Thoracic aorta (tissue), 2 donors: ENCODE measurements around the gene PNLIPRP3. TPM values are rescaled to one million over a fixed set of nuclear protein-coding genes. Genes with fewer than 3 reads are reported as not detected.

Experiments used
- ATAC-seq: fragments of 150-250 bp; one replicate; pipeline ENCODE4 v1.8.0; 2017; ENCODE audit warnings: low read depth; ENCODE audit not compliant: insufficient number of reproducible peaks, low FRiP score
- DNase-seq: peaks from one replicate; pipeline ENCODE4 v3.0.0-alpha.2; 2020; ENCODE audit warnings: low spot score
- H3K27ac ChIP-seq, 2 donors: fragments of 200-600 bp; sonication (generic); 1 replicate in 1 of 2; 2 replicates in 1 of 2; pipeline ENCODE4 v1.5.1; 2016; ENCODE audit warnings: mild to moderate bottlenecking in 2 of 2, moderate library complexity in 2 of 2
- H3K27me3 ChIP-seq: fragments of 200-600 bp; sonication (generic); replicated peaks from 2 replicates; pipeline ENCODE4 v1.6.0; 2016; ENCODE audit warnings: mild to moderate bottlenecking; ENCODE audit not compliant: insufficient read depth
- H3K36me3 ChIP-seq: fragments of 200-600 bp; sonication (generic); one replicate; pipeline ENCODE4 v1.5.1; 2016
- H3K4me1 ChIP-seq, 2 donors: fragments of 200-600 bp; sonication (generic); 1 replicate in 1 of 2; 2 replicates in 1 of 2; pipeline versions ENCODE4 v1.5.1 to v1.6.0; 2016; ENCODE audit warnings: low read depth in 2 of 2, mild to moderate bottlenecking in 1 of 2; ENCODE audit not compliant: control insufficient read depth in 1 of 2
- H3K4me3 ChIP-seq: fragments of 200-600 bp; sonication (generic); 2 replicates; pipeline ENCODE4 v1.5.1; 2016; ENCODE audit warnings: mild to moderate bottlenecking
- H3K9me3 ChIP-seq: fragments of 200-600 bp; sonication (generic); 2 replicates; pipeline ENCODE4 v1.5.1; 2016
- total RNA-seq, 2 donors: library from RNA; depleted of rRNA; stranded (reverse); fragments of >200 nt; gene quantifications; one replicate each; pipeline versions ENCODE4 v1.1.0 to v1.2.3, GENCODE V29; 2016
- TF ChIP-seq, protein P1 (sequence below): fragments of 200-600 bp; sonication (generic); IDR thresholded peaks from one replicate; pipeline ENCODE4 v1.5.1; 2019; ENCODE audit warnings: antibody characterized with exemption

Gene PNLIPRP3
- total RNA-seq, 2 donors from 2014 or later, result 1.1 TPM; not detected in 1

DNA sequence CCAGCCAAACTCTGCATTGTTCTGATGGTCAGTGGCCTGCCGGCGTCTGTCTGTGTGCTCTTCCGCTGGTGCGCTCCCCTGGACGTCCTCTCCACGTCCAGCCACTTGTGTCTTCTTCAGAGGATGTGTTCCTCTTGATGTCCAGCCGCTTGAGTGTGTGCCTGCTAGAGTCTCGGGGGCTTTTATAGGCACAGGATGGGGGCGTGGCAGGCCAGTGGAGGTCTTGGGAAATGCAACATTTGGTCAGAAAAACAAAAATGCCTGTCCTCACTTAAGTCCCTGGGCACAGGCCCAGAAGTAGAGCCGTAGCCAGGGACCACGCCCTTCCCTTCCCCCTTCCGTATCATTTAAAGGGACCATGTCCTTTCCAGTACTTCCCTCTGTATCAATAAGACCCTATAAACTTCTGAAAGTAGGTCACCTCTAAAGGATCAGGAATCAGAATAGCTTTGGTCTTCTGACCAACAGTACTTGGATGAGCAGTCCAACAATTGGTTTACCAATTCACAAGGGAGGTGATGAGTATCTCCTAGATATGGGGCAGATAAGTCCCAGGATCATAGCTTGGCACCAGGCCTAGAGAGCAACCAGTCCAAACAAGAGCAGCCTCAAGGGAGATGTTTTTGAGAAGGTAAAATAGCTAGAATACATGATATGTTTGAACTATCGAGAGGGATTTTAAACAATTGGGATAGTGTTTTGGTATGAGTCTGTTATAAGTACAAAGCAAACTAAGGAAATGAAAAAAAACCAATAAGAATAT, 32.2 kb upstream of the PNLIPRP3 start:
- no peak for DNase-seq
- no peak overlapping the region for H3K27ac ChIP-seq
- no peak for ATAC-seq
- H3K27me3 ChIP-seq, result no peaks in the 10 kb centered on the region
- no peaks in the 10 kb centered on the region for H3K9me3 ChIP-seq
- H3K36me3 ChIP-seq, result no peaks in the 10 kb centered on the region
- H3K4me1 ChIP-seq, result no peaks in the 10 kb centered on the region
- TF ChIP-seq, protein P1, sequence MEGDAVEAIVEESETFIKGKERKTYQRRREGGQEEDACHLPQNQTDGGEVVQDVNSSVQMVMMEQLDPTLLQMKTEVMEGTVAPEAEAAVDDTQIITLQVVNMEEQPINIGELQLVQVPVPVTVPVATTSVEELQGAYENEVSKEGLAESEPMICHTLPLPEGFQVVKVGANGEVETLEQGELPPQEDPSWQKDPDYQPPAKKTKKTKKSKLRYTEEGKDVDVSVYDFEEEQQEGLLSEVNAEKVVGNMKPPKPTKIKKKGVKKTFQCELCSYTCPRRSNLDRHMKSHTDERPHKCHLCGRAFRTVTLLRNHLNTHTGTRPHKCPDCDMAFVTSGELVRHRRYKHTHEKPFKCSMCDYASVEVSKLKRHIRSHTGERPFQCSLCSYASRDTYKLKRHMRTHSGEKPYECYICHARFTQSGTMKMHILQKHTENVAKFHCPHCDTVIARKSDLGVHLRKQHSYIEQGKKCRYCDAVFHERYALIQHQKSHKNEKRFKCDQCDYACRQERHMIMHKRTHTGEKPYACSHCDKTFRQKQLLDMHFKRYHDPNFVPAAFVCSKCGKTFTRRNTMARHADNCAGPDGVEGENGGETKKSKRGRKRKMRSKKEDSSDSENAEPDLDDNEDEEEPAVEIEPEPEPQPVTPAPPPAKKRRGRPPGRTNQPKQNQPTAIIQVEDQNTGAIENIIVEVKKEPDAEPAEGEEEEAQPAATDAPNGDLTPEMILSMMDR, result no peak
- H3K4me3 ChIP-seq, result no peak overlapping the region

DNA sequence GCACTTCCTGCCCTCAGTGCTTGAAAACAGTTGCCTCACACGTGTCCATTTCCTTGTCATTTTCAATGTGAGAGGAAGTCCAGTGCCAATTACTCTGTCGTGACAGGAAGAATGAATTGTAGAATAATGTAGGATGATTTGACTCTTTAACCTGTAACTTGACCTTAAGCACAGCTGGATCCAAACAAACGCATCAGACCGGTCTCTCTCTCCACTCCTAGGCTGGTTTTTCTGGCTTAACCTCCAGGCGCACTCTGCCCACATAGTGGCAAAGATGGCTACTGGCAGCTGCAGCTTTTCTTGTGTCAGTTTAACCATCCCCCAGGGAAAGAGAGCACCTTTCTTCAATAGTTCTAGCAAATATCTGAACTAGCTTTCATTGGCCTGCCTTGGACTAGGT, 29.4 kb upstream of the PNLIPRP3 start:
- DNase-seq (no peak), ATAC-seq (no peak)
- H3K9me3 ChIP-seq, result no peaks in the 10 kb centered on the region
- no peaks in the 10 kb centered on the region for H3K27me3 ChIP-seq
- TF ChIP-seq, protein P1, result no peak
- H3K4me3 ChIP-seq, result no peak overlapping the region
- no peak overlapping the region for H3K27ac ChIP-seq
- H3K4me1 ChIP-seq, result no peaks in the 10 kb centered on the region
- H3K36me3 ChIP-seq, result no peaks in the 10 kb centered on the region

DNA sequence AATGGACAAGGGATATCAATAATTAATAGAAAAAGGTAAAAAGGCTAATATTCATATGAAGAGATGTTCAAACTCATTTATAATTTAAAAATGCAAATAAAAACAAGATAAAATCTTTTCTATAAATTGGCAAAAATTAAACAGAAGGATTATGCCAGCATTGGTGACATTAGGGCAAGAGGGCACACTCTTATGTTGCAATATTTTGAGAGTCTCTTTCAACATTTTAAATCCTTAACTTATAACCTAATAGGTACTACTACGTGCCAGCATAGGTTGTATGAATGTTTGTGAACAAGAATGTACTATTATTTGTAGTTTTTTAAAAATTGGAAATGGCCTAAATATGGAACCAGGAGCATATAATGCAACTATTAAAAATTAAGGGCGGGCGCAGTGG, 24.8 kb upstream of the PNLIPRP3 start:
- TF ChIP-seq, protein P1, result no peak
- no peak overlapping the region for H3K27ac ChIP-seq
- no peaks in the 10 kb centered on the region for H3K27me3 ChIP-seq
- no peak overlapping the region for H3K4me3 ChIP-seq
- no peaks in the 10 kb centered on the region for H3K4me1 ChIP-seq
- ATAC-seq, result no peak
- no peaks in the 10 kb centered on the region for H3K9me3 ChIP-seq
- no peaks in the 10 kb centered on the region for H3K36me3 ChIP-seq
- no peak for DNase-seq

DNA sequence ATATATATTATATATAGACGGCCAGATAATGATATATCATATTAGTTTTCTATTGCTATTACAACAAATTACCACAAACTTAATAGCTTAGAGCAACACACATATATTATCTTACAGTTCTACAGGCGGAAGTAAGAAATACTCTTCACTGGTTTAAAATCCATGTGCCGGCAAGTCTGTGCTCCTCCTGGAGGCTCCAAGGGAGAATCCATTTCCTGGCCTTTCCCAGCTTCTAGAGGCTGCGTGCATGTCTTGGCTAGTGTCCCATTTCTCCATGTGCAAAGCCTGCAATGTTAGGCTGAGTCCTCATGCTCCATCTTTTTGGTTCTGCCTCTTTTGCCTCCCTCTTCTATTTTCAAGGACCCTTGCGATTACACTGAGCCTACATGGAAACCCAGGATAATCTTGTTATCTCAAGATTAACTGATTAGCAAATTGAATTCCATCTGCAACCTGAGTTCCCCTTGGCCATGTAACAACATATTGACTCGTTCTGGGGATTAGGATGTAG, 23.9 kb upstream of the PNLIPRP3 start:
- Histone ChIP-seq H3K4me3 (no peak overlapping the region), H3K9me3 (no peaks in the 10 kb centered on the region), H3K36me3 (no peaks in the 10 kb centered on the region), H3K27me3 (no peaks in the 10 kb centered on the region), H3K4me1 (no peaks in the 10 kb centered on the region), H3K27ac (no peak overlapping the region)
- DNase-seq (no peak), ATAC-seq (no peak)
- TF ChIP-seq, protein P1, result no peak

DNA sequence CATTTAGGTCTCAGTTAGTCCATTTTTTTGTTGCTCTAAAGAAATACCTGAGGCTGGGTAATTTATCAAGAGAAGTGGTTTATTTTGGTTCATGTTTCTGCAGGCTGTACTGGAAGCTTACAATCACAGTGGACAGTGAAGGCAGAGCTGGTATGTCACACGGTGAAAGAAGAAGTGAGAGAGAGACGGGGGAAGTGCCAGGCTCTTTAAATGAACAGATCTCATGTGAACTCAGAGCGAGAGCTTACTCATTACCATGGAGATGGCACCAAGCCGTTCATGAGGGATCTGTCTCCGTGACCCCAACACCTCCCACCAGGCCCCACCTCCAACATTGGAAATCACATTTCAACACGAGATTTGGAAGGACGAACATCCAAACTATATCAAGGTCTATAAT, 18.9 kb upstream of the PNLIPRP3 start:
- no peak overlapping the region for H3K4me3 ChIP-seq
- TF ChIP-seq, protein P1, result no peak
- no peaks in the 10 kb centered on the region for H3K9me3 ChIP-seq
- H3K27ac ChIP-seq, result no peak overlapping the region
- DNase-seq (no peak), ATAC-seq (no peak)
- H3K27me3 ChIP-seq, result no peaks in the 10 kb centered on the region
- no peaks in the 10 kb centered on the region for H3K4me1 ChIP-seq
- H3K36me3 ChIP-seq, result no peaks in the 10 kb centered on the region
